ENCODE results near the gene DLL3. TPM values are rescaled to one million over a fixed set of nuclear protein-coding genes. Genes with fewer than 3 reads are reported as not detected.
A peak's percentile ranks its signal among the peaks of the same experiment; 100 is the strongest.

DLL3 gene
- total and polyA plus RNA-seq, 10 of the 15 experiments (the other 5 are each of a cell fraction or from before 2014, with no cell fraction given): 0.18 to 2.0 (median 0.95) TPM

- TF ChIP-seq CBX5 (IDR thresholded peaks at IDR 0.05; ENCODE audit: low read depth): no peak
- no peak for TF ChIP-seq BCL3 (IDR thresholded peaks at IDR 0.05; ENCODE audit: borderline replicate concordance, insufficient read depth, low read depth, low read length, poor library complexity, severe bottlenecking)
- TF ChIP-seq CHD2 (IDR thresholded peaks at IDR 0.05; ENCODE audit: borderline replicate concordance, low read depth, low read length): no peak
- TF ChIP-seq ZBED1 (IDR thresholded peaks at IDR 0.05; ENCODE audit: borderline replicate concordance): no peak
- no peak for TF ChIP-seq POLR2A (IDR thresholded peaks at IDR 0.05; ENCODE audit: low read depth, low read length)
- TF ChIP-seq ZSCAN29 (IDR thresholded peaks at IDR 0.05): no peak
- no peak for TF ChIP-seq RFX5 (IDR thresholded peaks at IDR 0.05; ENCODE audit: low read depth, low read length)
- no peak for TF ChIP-seq SMARCA5 (IDR thresholded peaks at IDR 0.05)
These were observed 2.7 kb upstream of the DLL3 start (continued) for GRCh38 chr19:39496063-39496462.

GRCh38 chr19:39497701-39497995 lies 1.1 kb upstream of the DLL3 start:
- ChIA-PET RAD21 (ENCODE audit: unreplicated experiment) (interaction anchor here (0.6 to 2.2 kb wide), 7 partner anchors 14 to 99 kb away, joined by 3 to 13 read pairs (median 4); partner anchors contain the start of gene EID2B), SMC1A (ENCODE audit: uncharacterized antibody, unreplicated experiment) (interaction anchor here (0.6 to 3.0 kb wide), 11 partner anchors 14 to 107 kb away, joined by 3 to 11 read pairs (median 3); partner anchors contain the start of genes EID2B, MED29, PAF1 and RPS16), POLR2A (interaction anchor here (0.7 to 1.2 kb wide), 3 partner anchors 29 to 93 kb away, joined by 3 to 5 read pairs (median 4); no protein-coding TSS in a partner anchor), CTCF (interaction anchor here (0.6 to 2.9 kb wide), 16 partner anchors 11 to 399 kb away, joined by 3 to 19 read pairs (median 4); partner anchors contain the start of genes EID2B and PLEKHG2)
- Histone ChIP-seq H3K79me2 (ENCODE audit: control insufficient read depth, insufficient read depth, low read length) (no peaks in the 10 kb centered on the region), H4K20me1 (ENCODE audit: control insufficient read depth, insufficient read depth) (no peaks in the 10 kb centered on the region), H3K4me3 (no peak overlapping the region), H3K4me2 (ENCODE audit: control insufficient read depth, insufficient read depth) (peak overlapping the region; percentile 89; the same call in 1 of the 2 replicates), H3K27ac (ENCODE audit: control insufficient read depth, insufficient read depth) (no peak overlapping the region), H2AFZ (ENCODE audit: control insufficient read depth, low read depth, low read length) (no peak overlapping the region), H3K9me3 (replicated peaks; ENCODE audit: control insufficient read depth, insufficient read depth, low read length) (no peaks in the 10 kb centered on the region; the same call in 2 of the 3 replicates), H3K36me3 (ENCODE audit: control insufficient read depth in 2 of 2, insufficient read depth in 2 of 2, low read length in 1 of 2) (no peaks in the 10 kb centered on the region), H3K9ac (ENCODE audit: control insufficient read depth, insufficient read depth, low read length) (no peak overlapping the region), H3K4me1 (ENCODE audit: control insufficient read depth, insufficient read depth, low read length) (peaks cover 10% of the 10 kb centered on the region), H3K27me3 (replicated peaks in 1 of 2; ENCODE audit: control insufficient read depth in 2 of 2, insufficient read depth in 2 of 2, low read length in 1 of 2) (peaks cover 0 to 19% of the 10 kb centered on the region in 2 experiments; a peak in 2 of 4 replicates)
- ATAC-seq (no peak), FAIRE-seq (no peak), DNase-seq (ENCODE audit: low read depth, low spot score) (no peak)
- intact Hi-C loops (cut with micrococcal nuclease; ENCODE audit: unreplicated experiment) (loop anchor here (5.0 kb wide), 1 partner anchor 50 kb away; the partner anchor contains the start of gene SUPT5H), in situ Hi-C loops (cut with MboI) (no loop called here)
- 1% methylated on average over 7 of the region's 7 CpGs for WGBS (ENCODE audit: insufficient coverage, insufficient replicate concordance, low lambda C conversion rate, missing lambda C conversion rate)
- no TSS peak for BruUV-seq (replicated peaks)
- 0 out of 4 replicates have a peak, but pooled peaks of 1 of the 2 experiments have one; percentile 12 for TF ChIP-seq BHLHE40 (IDR thresholded peaks at IDR 0.05; ENCODE audit: borderline replicate concordance in 1 of 2, low read depth in 2 of 2, low read length in 1 of 2)
- no peak for TF ChIP-seq RFX5 (IDR thresholded peaks at IDR 0.05; ENCODE audit: low read depth, low read length)
- no peak for TF ChIP-seq NFYA (IDR thresholded peaks at IDR 0.05; ENCODE audit: borderline replicate concordance, low read depth, low read length)
- TF ChIP-seq JUNB (IDR thresholded peaks at IDR 0.05): no peak
- no peak for TF ChIP-seq CHD4 (IDR thresholded peaks at IDR 0.05)
- TF ChIP-seq SMAD5 (IDR thresholded peaks at IDR 0.05; ENCODE audit: low read depth): no peak
- peak; percentile 72 for TF ChIP-seq IKZF1 (conservative IDR thresholded peaks at IDR 0.05)
- no peak for TF ChIP-seq TCF12 (IDR thresholded peaks at IDR 0.05; ENCODE audit: low read depth, low read length)
- TF ChIP-seq NR2F1 (conservative IDR thresholded peaks at IDR 0.05): peak; percentile 26; the same call in 1 of the 2 replicates
- no peak for TF ChIP-seq EP300 (IDR thresholded peaks at IDR 0.05; ENCODE audit: borderline replicate concordance in 1 of 2, control insufficient read depth in 1 of 2, low read depth in 2 of 2, low read length in 2 of 2)
- no peak for TF ChIP-seq FOXM1 (IDR thresholded peaks at IDR 0.05; ENCODE audit: low read depth, low read length)
- TF ChIP-seq STAT3 (IDR thresholded peaks at IDR 0.05; ENCODE audit: low read depth, low read length): no peak
- no peak for TF ChIP-seq POLR2AphosphoS5 (IDR thresholded peaks at IDR 0.05; ENCODE audit: low read length)
- no peak for TF ChIP-seq BRCA1 (IDR thresholded peaks at IDR 0.05; ENCODE audit: low read depth, low read length)
- TF ChIP-seq CEBPB (IDR thresholded peaks at IDR 0.05; ENCODE audit: borderline replicate concordance in 1 of 2, low read depth in 2 of 2, low read length in 2 of 2): no peak
- no peak for TF ChIP-seq WRNIP1 (IDR thresholded peaks at IDR 0.05; ENCODE audit: borderline replicate concordance, low read depth, low read length)
